ENCODE results near the gene ZNF780B.

Gene ZNF780B

DNA sequence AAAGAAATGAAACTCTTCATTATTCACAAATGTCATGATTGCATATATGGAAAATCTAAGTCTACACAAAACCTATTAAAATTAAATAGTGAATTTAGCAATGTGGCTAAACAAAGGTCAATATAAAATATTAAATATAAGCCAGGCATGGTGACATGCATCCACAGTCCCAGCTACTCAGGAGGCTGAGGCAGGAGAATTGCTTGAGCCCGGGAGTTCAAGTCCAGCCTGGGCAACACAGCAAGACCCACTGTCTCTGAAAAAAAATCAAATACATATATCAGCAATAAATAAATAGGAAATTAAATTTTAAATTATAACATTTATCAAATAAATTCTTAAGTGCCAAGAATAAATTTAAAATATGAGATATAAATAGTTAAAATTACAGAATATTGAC, 73.1 kb downstream of the ZNF780B start:
- no peak for DNase-seq (ENCODE audit: low spot score)

All from SK-N-DZ (cell line).